K562 (cell line): Measurements from ENCODE around the gene ABCF2. TPM values are rescaled to one million over a fixed set of nuclear protein-coding genes. Genes with fewer than 3 reads are reported as not detected.

Experiments
- ARID1B ChIP-seq: fragments of 450-650 bp; IDR thresholded peaks from 2 replicates; pipeline ENCODE4 v1.6.1; 2016; ENCODE audit warnings: antibody characterized with exemption, mild to moderate bottlenecking, inconsistent platforms
- ARID3B ChIP-seq: fragments of 250-450 bp; sonication (Bioruptor Pico); IDR thresholded peaks from 2 replicates; pipeline ENCODE4 v1.4.0; 2020; ENCODE audit warnings: borderline replicate concordance
- CREBBP ChIP-seq: IDR thresholded peaks from one replicate; pipeline ENCODE4 v1.6.1; 2012; ENCODE audit warnings: low read depth, mild to moderate bottlenecking, control low read depth, inconsistent platforms, low read length
- CTCFL ChIP-seq: IDR thresholded peaks from 2 replicates; pipeline ENCODE4 v1.6.1; 2011; ENCODE audit warnings: borderline replicate concordance, low read depth, mild to moderate bottlenecking, moderate library complexity, low read length; ENCODE audit not compliant: insufficient read depth, poor library complexity, severe bottlenecking
- EZH2 ChIP-seq: IDR thresholded peaks from 2 replicates; pipeline ENCODE4 v1.6.1; 2012; ENCODE audit warnings: low read depth, mild to moderate bottlenecking, inconsistent platforms, low read length, borderline replicate concordance
- FOXK2 ChIP-seq, 2 experiments: fragments of 450-650 bp; IDR thresholded peaks in 1 of 2; conservative IDR thresholded peaks in 1 of 2; 2 replicates each; pipeline ENCODE4 v1.6.1; 2016; ENCODE audit warnings: low read depth in 2 of 2, mild to moderate bottlenecking in 1 of 2
- FOXO4 ChIP-seq: fragments of 450-650 bp; formaldehyde crosslinking; IDR thresholded peaks from 2 replicates; pipeline ENCODE4 v1.4.0; 2020; ENCODE audit warnings: mild to moderate bottlenecking, moderate library complexity
- HSF4 ChIP-seq: fragments of 250-450 bp; sonication (Bioruptor Pico); IDR thresholded peaks from 2 replicates; pipeline ENCODE4 v2.1.2; 2022; ENCODE audit warnings: mild to moderate bottlenecking, moderate library complexity, borderline replicate concordance
- KDM4B ChIP-seq, 2 experiments: fragments of 450-650 bp in 1 of 2; sonication (generic) in 1 of 2; IDR thresholded peaks; 2 replicates each; pipeline ENCODE4 v1.6.1; 2016 to 2017; ENCODE audit warnings: borderline replicate concordance in 2 of 2, antibody characterized with exemption in 1 of 2, low read depth in 1 of 2, mild to moderate bottlenecking in 1 of 2
- L3MBTL2 ChIP-seq: fragments of 450-650 bp; IDR thresholded peaks from 2 replicates; pipeline ENCODE4 v1.6.1; 2016; ENCODE audit warnings: mild to moderate bottlenecking, moderate library complexity
- PTBP1 ChIP-seq: fragments of 200-400 bp; formaldehyde crosslinking; IDR thresholded peaks from 2 replicates; pipeline ENCODE4 v1.6.1; 2017; ENCODE audit warnings: low read depth, low read length
- PTRF ChIP-seq: fragments of 450-650 bp; IDR thresholded peaks from 2 replicates; pipeline ENCODE4 v1.6.1; 2016; ENCODE audit warnings: mild to moderate bottlenecking, missing genetic modification characterization, missing compliant biosample characterization
- RCOR1 ChIP-seq, 2 experiments: IDR thresholded peaks; 2 replicates each; pipeline ENCODE4 v1.6.1; 2012; ENCODE audit warnings: low read depth in 2 of 2, low read length in 2 of 2, borderline replicate concordance in 1 of 2, improper control_type of control experiment in 1 of 2
- SETDB1 ChIP-seq: IDR thresholded peaks from one replicate; pipeline ENCODE4 v1.6.1; 2012; ENCODE audit warnings: low read length, control low read depth, inconsistent platforms
- TCF15 ChIP-seq: fragments of 250-450 bp; sonication (Bioruptor Pico); IDR thresholded peaks from 2 replicates; pipeline ENCODE4 v1.8.0; 2022; ENCODE audit warnings: moderate library complexity, mild to moderate bottlenecking, inconsistent platforms
- ZBTB43 ChIP-seq: sonication (generic); formaldehyde crosslinking; IDR thresholded peaks from 2 replicates; pipeline ENCODE4 v1.8.0; 2023; ENCODE audit warnings: mild to moderate bottlenecking, missing genetic modification reagents
- ZNF197 ChIP-seq: fragments of 200-800 bp; sonication (Bioruptor generic); IDR thresholded peaks from 2 replicates; pipeline ENCODE4 v1.6.1; 2016; ENCODE audit warnings: low read depth, missing genetic modification characterization, missing compliant biosample characterization
- ZNF449 ChIP-seq: fragments of 250-450 bp; sonication (Bioruptor Pico); IDR thresholded peaks from 2 replicates; pipeline ENCODE4 v1.8.0; 2022; ENCODE audit warnings: moderate library complexity, mild to moderate bottlenecking, inconsistent platforms
- polyA plus RNA-seq, 8 experiments: library from polyadenylated mRNA; depleted of rRNA in 4 of 8; stranded (reverse) in 5 of 8; unstranded in 3 of 8; fragments of >200 nt; fragmentation: Nextera tagmentation in 2 of 8; fragmentation: Illumina TruSeq in 1 of 8; extraction: Ambion mirVana in 2 of 8; extraction: Trizol in 1 of 8; gene quantifications; 2 replicates each; pipeline versions ENCODE4 v1.2.1 to v1.2.3, GENCODE V29; 2011 to 2014; ENCODE audit warnings: inconsistent platforms in 1 of 8, missing spikeins in 1 of 8
- total RNA-seq, 7 experiments: library from RNA; depleted of rRNA in 6 of 7; stranded (reverse); fragments of >200 nt in 6 of 7; fragmentation: Illumina TruSeq in 2 of 7; extraction: Trizol in 2 of 7; gene quantifications; 2 replicates each; pipeline versions ENCODE4 v1.2.1 to v1.2.3, GENCODE V29; 2011 to 2021; ENCODE audit warnings: low replicate concordance in 1 of 7

The ABCF2 gene
- total and polyA plus RNA-seq, 9 of the 15 experiments (the other 6 are each of a cell fraction or from before 2014, with no cell fraction given): 62.1 to 224 (median 113) TPM

- TF ChIP-seq CTCFL (no peak), TCF15 (CRISPR knock-in tag) (no peak), RCOR1 (IDR thresholded peaks at IDR 0.05; ENCODE audit: borderline replicate concordance in 1 of 2, low read depth in 2 of 2, low read length in 2 of 2) (no peak), ZNF449 (CRISPR knock-in tag) (0 out of 2 replicates have a peak, but pooled peaks have one; percentile 10), PTBP1 (no peak), SETDB1 (no peak), ARID3B (CRISPR knock-in tag) (no peak), ARID1B (no peak), ZBTB43 (no peak), ZNF197 (CRISPR knock-in tag) (no peak), FOXK2 (conservative IDR thresholded peaks at IDR 0.05 in 1 of 2, IDR thresholded peaks at IDR 0.05 in 1 of 2; ENCODE audit: low read depth in 2 of 2) (0 out of 4 replicates have a peak, but pooled peaks of 1 of the 2 experiments have one; percentile 6), FOXO4 (CRISPR knock-in tag) (no peak), HSF4 (CRISPR knock-in tag) (no peak), CREBBP (no peak), L3MBTL2 (peak; percentile 40; the same call in 1 of the 2 replicates), EZH2 (no peak), PTRF (tag) (no peak), KDM4B (IDR thresholded peaks at IDR 0.05; ENCODE audit: borderline replicate concordance in 2 of 2, low read depth in 1 of 2) (no peak)
Measured at GRCh38 chr7:151271699-151272355, 44.8 kb upstream of the ABCF2 start (continued).
